NCI-H1417 (cell line): ENCODE data around the gene DOCK11.
"Not testable (repeated sequence)": the region's sequence is repeated elsewhere in the genome, so short reads cannot be mapped to it uniquely, and the experiment has no call there.

Experiments
- DNase-seq, 3 experiments: peaks; one replicate each; lab custom pipeline; 2025; lab: John Stamatoyannopoulos, UW

DOCK11 gene

GRCh38 chrX:118570209-118570608 lies 74.6 kb downstream of the DOCK11 start:
- no peak for DNase-seq

GRCh38 chrX:118571836-118572235 lies 76.2 kb downstream of the DOCK11 start:
- DNase-seq = no peak

- DNase-seq = no peak
Measured at GRCh38 chrX:118574666-118575065, 79.1 kb downstream of the DOCK11 start.

GRCh38 chrX:118577041-118577440 lies 81.4 kb downstream of the DOCK11 start:
- no peak for DNase-seq

- DNase-seq = peak in 1 of 3 experiments; percentile 37
Measured at GRCh38 chrX:118579417-118579816, 83.8 kb downstream of the DOCK11 start.

GRCh38 chrX:118582926-118583325 lies 87.3 kb downstream of the DOCK11 start:
- DNase-seq = not testable (repeated sequence)

- no peak for DNase-seq
Measured at GRCh38 chrX:118583781-118584180, 88.2 kb downstream of the DOCK11 start.

GRCh38 chrX:118585296-118585695 lies 89.7 kb downstream of the DOCK11 start:
- no peak for DNase-seq

- not testable (repeated sequence) for DNase-seq
Measured at GRCh38 chrX:118586206-118586605, 90.6 kb downstream of the DOCK11 start.

GRCh38 chrX:118588715-118589114 lies 93.1 kb downstream of the DOCK11 start:
- no peak for DNase-seq

GRCh38 chrX:118589227-118589626 lies 93.6 kb downstream of the DOCK11 start:
- no peak for DNase-seq

GRCh38 chrX:118593407-118593806 lies 97.8 kb downstream of the DOCK11 start:
- no peak for DNase-seq

GRCh38 chrX:118594697-118595420 lies 99.2 kb downstream of the DOCK11 start:
- DNase-seq = no peak

- DNase-seq = peak in 2 of 3 experiments; percentile 54 to 59
Measured at GRCh38 chrX:118595501-118596042, 100.0 kb downstream of the DOCK11 start.

GRCh38 chrX:118596390-118596789 lies 100.8 kb downstream of the DOCK11 start:
- no peak for DNase-seq

GRCh38 chrX:118603981-118604380 lies 108.4 kb downstream of the DOCK11 start:
- peak; percentile 46 to 83 (median 57) for DNase-seq

GRCh38 chrX:118612290-118612689 lies 116.7 kb downstream of the DOCK11 start:
- DNase-seq = no peak

- DNase-seq = no peak
Measured at GRCh38 chrX:118614150-118614549, 118.5 kb downstream of the DOCK11 start.

GRCh38 chrX:118615141-118615540 lies 119.5 kb downstream of the DOCK11 start:
- peak in 1 of 3 experiments; percentile 15 for DNase-seq

- DNase-seq = no peak
Measured at GRCh38 chrX:118621081-118621759, 125.6 kb downstream of the DOCK11 start.

GRCh38 chrX:118623062-118623461 lies 127.4 kb downstream of the DOCK11 start:
- no peak for DNase-seq

- DNase-seq = no peak
Measured at GRCh38 chrX:118626346-118626745, 130.7 kb downstream of the DOCK11 start.

- peak; percentile 2 to 56 (median 27) for DNase-seq
Measured at GRCh38 chrX:118627084-118627758, 131.6 kb downstream of the DOCK11 start.
